HepG2 (cell line): ENCODE data around the gene AK4. TPM values are rescaled to one million over a fixed set of nuclear protein-coding genes. Genes with fewer than 3 reads are reported as not detected.

Experiments
- ATAC-seq: fragments of 200-7000 bp; cut with Tn5 transposase; 3 replicates; pipeline ENCODE4 v1.9.1; 2020; ENCODE audit warnings: mild to moderate bottlenecking, moderate library complexity
- BruUV-seq: library from RNA; stranded (reverse); fragments of 400-500 nt; replicated peaks from 2 replicates; lab custom pipeline; 2021; lab: Mats Ljungman, UMichigan
- CTCF ChIA-PET: fragments of 300-600 bp; formaldehyde crosslinking; extraction: SDS; loops from one replicate; lab custom pipeline; 2021; ENCODE audit warnings: low total read pairs, inconsistent platforms, low intra/inter-chr PET ratio; lab: Yijun Ruan, JAX
- POLR2A ChIA-PET: fragments of 350-600 bp; sonication (Branson Sonifier 250); formaldehyde crosslinking; loops from one replicate; lab custom pipeline; 2020; ENCODE audit warnings: antibody characterized with exemption, inconsistent platforms; lab: Yijun Ruan, JAX
- DNase-seq: peaks from one replicate; pipeline ENCODE4 v3.0.0-alpha.2; 2015; ENCODE audit warnings: low spot score
- FAIRE-seq: peaks from 3 replicates; lab custom pipeline; 2011; peaks lifted over from hg19 to GRCh38; lab: Jason Lieb, UNC
- H2AFZ ChIP-seq: one replicate; pipeline ENCODE4 v1.6.1; 2011; ENCODE audit warnings: low read length, inconsistent platforms
- H3K27ac ChIP-seq: fragments of 300-600 bp; 3 replicates; pipeline ENCODE4 v1.8.0; 2011; ENCODE audit warnings: mixed run types, mild to moderate bottlenecking, mixed read lengths, low read length, inconsistent platforms; ENCODE audit not compliant: insufficient read depth; ENCODE audit errors: extremely low read length
- H3K27me3 ChIP-seq, 2 experiments: fragments of 200-600 bp in 1 of 2; 2 replicates in 1 of 2; 3 replicates in 1 of 2; pipeline versions ENCODE4 v1.6.0 to v1.8.0; 2011; ENCODE audit warnings: low read length in 2 of 2, mild to moderate bottlenecking in 2 of 2, moderate library complexity in 2 of 2, inconsistent platforms in 1 of 2; ENCODE audit not compliant: insufficient read depth in 2 of 2, control insufficient read depth in 1 of 2
- H3K36me3 ChIP-seq, 2 experiments: fragments of 200-600 bp in 1 of 2; replicated peaks in 1 of 2; 2 replicates in 1 of 2; 3 replicates in 1 of 2; pipeline versions ENCODE4 v1.5.1 to v1.8.0; 2011; ENCODE audit warnings: low read length in 2 of 2, inconsistent platforms in 1 of 2; ENCODE audit not compliant: insufficient read depth in 2 of 2, control insufficient read depth in 1 of 2
- H3K4me1 ChIP-seq: 2 replicates; pipeline ENCODE4 v1.5.1; 2012; ENCODE audit warnings: low read length, inconsistent platforms; ENCODE audit not compliant: insufficient read depth
- H3K4me2 ChIP-seq: 2 replicates; pipeline ENCODE4 v1.6.0; 2011; ENCODE audit warnings: low read depth, low read length, inconsistent platforms
- H3K4me3 ChIP-seq, 3 experiments: fragments of 200-600 bp in 1 of 3; sonication (generic), shearing (Covaris generic) in 1 of 3; replicated peaks in 1 of 3; 2 replicates each; pipeline ENCODE4 v1.5.1; 2011 to 2016; ENCODE audit warnings: low read length in 3 of 3, inconsistent platforms in 2 of 3, low read depth in 2 of 3, mild to moderate bottlenecking in 2 of 3, control low read depth in 1 of 3, mixed read lengths in 1 of 3; ENCODE audit not compliant: insufficient read depth in 1 of 3
- H3K79me2 ChIP-seq: one replicate; pipeline ENCODE4 v1.6.1; 2011; ENCODE audit warnings: low read length, inconsistent platforms; ENCODE audit not compliant: insufficient read depth
- H3K9ac ChIP-seq: 2 replicates; pipeline ENCODE4 v1.6.0; 2011; ENCODE audit warnings: mild to moderate bottlenecking, low read depth, low read length, inconsistent platforms; ENCODE audit not compliant: insufficient read depth
- H3K9me3 ChIP-seq: 2 replicates; pipeline ENCODE4 v1.5.1; 2012; ENCODE audit warnings: mild to moderate bottlenecking, low read length
- H4K20me1 ChIP-seq: 2 replicates; pipeline ENCODE4 v1.6.0; 2011; ENCODE audit warnings: inconsistent platforms, mild to moderate bottlenecking, low read length, moderate library complexity; ENCODE audit not compliant: insufficient read depth
- FOXP1 ChIP-seq, 2 experiments: fragments of 450-650 bp in 1 of 2; IDR thresholded peaks; 2 replicates each; pipeline ENCODE4 v1.6.1; 2017 to 2018; ENCODE audit warnings: antibody characterized with exemption in 1 of 2
- ZFY ChIP-seq: sonication (generic); formaldehyde crosslinking; IDR thresholded peaks from 2 replicates; pipeline ENCODE4 v1.4.0; 2020; ENCODE audit warnings: missing genetic modification reagents
- ZNF256 ChIP-seq: sonication (generic); formaldehyde crosslinking; conservative IDR thresholded peaks from 2 replicates; pipeline ENCODE4 v1.4.0; 2020; ENCODE audit warnings: missing genetic modification reagents
- ZNF543 ChIP-seq: sonication (generic); formaldehyde crosslinking; IDR thresholded peaks from 2 replicates; pipeline ENCODE4 v1.4.0; 2020; ENCODE audit warnings: mild to moderate bottlenecking, missing genetic modification reagents
- WGBS: methylation state at CpG from one replicate; pipeline ENCODE4 v1.1.6; 2017; ENCODE audit warnings: low lambda C conversion rate; 5-methylcytosine and 5-hydroxymethylcytosine counted together
- in situ Hi-C: cut with HindIII; loops from 2 replicates; pipeline ENCODE4 v1.10.0; 2017; ENCODE audit warnings: low pct_unique_long_range_greater_than_20kb; ENCODE audit not compliant: extremely low pct_ligation_motif_present
- intact Hi-C: fragments of 100-400 bp; cut with micrococcal nuclease; formaldehyde crosslinking; loops from one replicate; pipeline ENCODE4 v1.10.0; 2022; ENCODE audit not compliant: unreplicated experiment
- polyA plus RNA-seq, 8 experiments: library from polyadenylated mRNA; depleted of rRNA in 3 of 8; stranded (reverse) in 7 of 8; unstranded in 1 of 8; fragments of >200 nt; fragmentation: Illumina TruSeq in 4 of 8; extraction: Trizol in 4 of 8; gene quantifications; 2 replicates each; pipeline versions ENCODE4 v1.2.1 to v1.2.3, GENCODE V29; 2011 to 2016; ENCODE audit warnings: low read depth in 4 of 8, missing spikeins in 1 of 8, mixed read lengths in 1 of 8; ENCODE audit not compliant: insufficient read depth in 1 of 8
- total RNA-seq, 5 experiments: library from RNA; depleted of rRNA; stranded (reverse); fragments of >200 nt; fragmentation: Illumina TruSeq; extraction: Trizol; gene quantifications; 2 replicates each; pipeline ENCODE4 v1.2.3, GENCODE V29; 2016; ENCODE audit warnings: low read depth in 1 of 5

Gene AK4
- total and polyA plus RNA-seq, 2 of the 13 experiments (the other 11 are each of a cell fraction or from before 2014, with no cell fraction given), result 110 to 160 TPM

GRCh38 chr1:65197636-65198035 is 49.6 kb downstream of the AK4 start:
- Histone ChIP-seq H2AFZ (no peak overlapping the region), H3K4me2 (no peak overlapping the region), H3K4me3 (no peak overlapping the region), H3K9me3 (no peaks in the 10 kb centered on the region), H4K20me1 (peaks cover 17% of the 10 kb centered on the region), H3K9ac (no peak overlapping the region), H3K27ac (no peak overlapping the region), H3K36me3 (peaks cover 15 to 54% of the 10 kb centered on the region in 2 experiments), H3K27me3 (no peaks in the 10 kb centered on the region), H3K79me2 (peaks cover 67% of the 10 kb centered on the region), H3K4me1 (no peaks in the 10 kb centered on the region)
- DNase-seq (no peak), FAIRE-seq (no peak), ATAC-seq (no peak)
- intact Hi-C loops (no loop called here), in situ Hi-C loops (no loop called here)
- ChIA-PET CTCF (no interaction called here), POLR2A (no interaction called here)
- TF ChIP-seq ZNF256 (CRISPR knock-in tag) (no peak), FOXP1 (IDR thresholded peaks at IDR 0.05) (no peak), FOXP1 (CRISPR knock-in tag; IDR thresholded peaks at IDR 0.05) (no peak), ZNF543 (CRISPR knock-in tag) (no peak)
- 96% methylated on average over 4 of the region's 4 CpGs for WGBS
- BruUV-seq, result no TSS peak

GRCh38 chr1:65198096-65198495 is 50.1 kb downstream of the AK4 start:
- DNase-seq, result no peak
- Histone ChIP-seq H3K9ac (no peak overlapping the region), H3K4me2 (no peak overlapping the region), H3K9me3 (no peaks in the 10 kb centered on the region), H3K79me2 (peaks cover 67% of the 10 kb centered on the region), H3K4me1 (no peaks in the 10 kb centered on the region), H3K27me3 (no peaks in the 10 kb centered on the region), H3K4me3 (no peak overlapping the region)
- POLR2A ChIA-PET, result no interaction called here
- intact Hi-C loops, result no loop called here
- no peak for ATAC-seq
- in situ Hi-C loops, result no loop called here
- no TSS peak for BruUV-seq
- WGBS, result 0% methylated on average over 1 of the region's 1 CpG
- TF ChIP-seq ZFY (CRISPR knock-in tag), result no peak
- TF ChIP-seq, all 625 proteins: peak for 0
- no peak overlapping the region for H3K27ac ChIP-seq
- CTCF ChIA-PET, result no interaction called here
- H3K36me3 ChIP-seq, result peaks cover 11 to 50% of the 10 kb centered on the region in 2 experiments
- FAIRE-seq, result no peak
- H4K20me1 ChIP-seq, result peaks cover 14% of the 10 kb centered on the region
- H2AFZ ChIP-seq, result no peak overlapping the region
